HG02973 (cell line): Measurements from ENCODE around the gene FBLN1.
"Not testable (repeated sequence)": the region's sequence is repeated elsewhere in the genome, so short reads cannot be mapped to it uniquely, and the experiment has no call there.

Experiments
- ATAC-seq: cut with Tn5 transposase; IDR thresholded peaks from one replicate; pipeline ENCODE4 v1.9.1; 2021; ENCODE audit warnings: moderate library complexity; ENCODE audit not compliant: unreplicated experiment

Gene FBLN1

GRCh38 chr22:45526768-45527360 lies 24.2 kb downstream of the FBLN1 start:
- ATAC-seq = no peak

- ATAC-seq = no peak
Observed at GRCh38 chr22:45527456-45527855, 24.8 kb downstream of the FBLN1 start.

DNA sequence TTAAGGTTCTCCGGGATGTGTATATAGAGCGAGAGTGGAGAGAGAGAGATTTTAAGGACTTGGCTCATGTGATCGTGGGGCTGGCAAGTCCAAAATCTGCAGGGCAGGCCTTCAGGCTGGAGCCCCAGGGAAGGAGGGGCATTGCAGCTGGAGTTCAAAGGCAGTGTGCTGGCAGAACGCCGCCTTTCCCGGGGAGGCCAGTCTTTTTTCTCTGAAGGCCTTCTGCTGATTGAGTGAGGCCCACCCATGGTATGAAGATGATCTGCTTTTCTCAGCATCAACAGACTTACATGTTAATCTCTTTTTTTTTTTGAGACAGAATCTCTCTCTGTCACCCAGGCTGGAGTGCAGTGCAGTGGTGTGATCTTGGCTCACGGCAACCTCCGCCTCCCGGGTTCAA lies 25.4 kb downstream of the FBLN1 start:
- no peak for ATAC-seq

GRCh38 chr22:45529105-45529504 lies 26.4 kb downstream of the FBLN1 start:
- no peak for ATAC-seq

DNA sequence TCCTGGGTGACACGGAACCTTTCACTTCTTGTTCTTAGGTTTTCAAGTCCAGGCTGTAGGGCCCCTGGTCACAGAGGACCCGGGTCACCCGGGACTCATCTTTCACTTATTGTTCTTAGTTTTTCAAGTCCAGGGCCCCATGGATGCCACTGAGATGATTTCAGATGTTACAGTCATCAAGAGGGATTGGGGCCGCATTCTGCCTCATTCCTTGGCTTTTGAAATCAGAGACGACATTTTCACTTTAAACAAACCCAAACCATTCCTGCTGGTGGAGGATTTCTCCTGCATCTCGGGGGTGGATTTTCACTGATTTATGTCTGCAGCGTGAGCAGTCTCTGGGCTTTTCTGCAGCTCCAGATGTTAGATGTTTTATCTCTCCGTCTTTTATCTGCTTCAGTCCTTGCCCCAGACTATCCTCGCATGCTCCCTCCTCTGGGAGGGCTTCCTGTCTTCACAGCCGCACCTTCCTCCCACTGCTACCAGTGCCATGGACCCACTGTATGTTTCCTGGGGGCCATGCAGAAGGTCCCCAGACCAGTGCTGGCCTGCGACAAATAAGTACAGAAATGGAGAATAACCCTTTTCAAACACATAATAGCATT lies 27.4 kb downstream of the FBLN1 start:
- ATAC-seq = no peak

DNA sequence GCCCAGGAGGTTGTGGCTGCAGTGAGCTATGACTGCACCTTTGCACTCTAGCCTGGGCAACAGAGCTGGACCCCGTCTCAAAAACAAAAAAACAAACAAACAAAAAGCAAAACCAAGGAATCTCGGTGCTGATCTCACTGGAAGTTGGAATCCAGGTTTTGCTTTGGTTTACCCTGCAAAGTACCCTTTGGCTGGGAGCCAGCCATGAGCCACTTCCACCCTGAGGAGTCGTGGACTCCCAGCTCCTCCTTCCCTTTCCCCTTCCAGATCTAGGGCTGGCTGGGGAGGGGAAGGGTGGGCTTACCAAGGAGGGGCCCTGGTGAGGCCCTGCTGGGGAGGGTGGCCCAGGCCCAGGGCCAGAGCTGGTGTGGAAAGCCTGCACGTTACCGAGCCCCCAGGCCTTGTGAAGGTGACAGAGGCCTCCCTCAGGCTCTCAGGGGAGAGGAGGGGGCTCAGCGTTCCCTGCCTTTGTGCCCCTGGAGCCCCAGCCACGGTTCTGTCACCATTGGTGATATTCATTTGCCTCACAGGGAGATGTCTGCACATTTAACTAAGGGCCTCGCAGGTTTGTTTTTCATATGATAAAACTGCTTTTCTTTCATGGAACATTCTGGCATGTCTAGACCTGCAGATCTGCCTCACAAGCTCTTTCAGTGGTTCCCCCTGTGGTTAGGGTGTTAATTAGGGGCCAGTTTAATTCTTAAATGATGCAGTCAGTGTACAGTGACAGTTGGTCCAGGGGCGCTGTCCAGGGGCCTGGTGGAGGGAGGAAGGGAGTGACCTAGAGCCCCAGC lies 29.0 kb downstream of the FBLN1 start:
- no peak for ATAC-seq

GRCh38 chr22:45532235-45532631 lies 29.6 kb downstream of the FBLN1 start:
- no peak for ATAC-seq

DNA sequence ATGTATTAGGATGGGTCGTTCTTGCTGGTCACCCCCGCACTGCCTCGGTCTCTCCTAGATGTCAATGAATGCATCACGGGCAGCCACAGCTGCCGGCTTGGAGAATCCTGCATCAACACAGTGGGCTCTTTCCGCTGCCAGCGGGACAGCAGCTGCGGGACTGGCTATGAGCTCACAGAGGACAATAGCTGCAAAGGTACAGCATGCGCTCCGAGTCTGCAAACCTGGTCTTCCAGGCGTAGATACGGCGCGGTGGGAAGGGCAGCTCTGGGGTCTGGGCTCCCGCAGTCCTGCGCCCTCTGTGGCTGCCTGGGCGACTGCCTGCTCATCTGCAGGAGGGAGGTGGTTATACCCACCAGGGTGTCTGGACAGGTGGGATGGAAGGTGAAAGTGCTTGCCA lies 31.0 kb downstream of the FBLN1 start:
- ATAC-seq = no peak

DNA sequence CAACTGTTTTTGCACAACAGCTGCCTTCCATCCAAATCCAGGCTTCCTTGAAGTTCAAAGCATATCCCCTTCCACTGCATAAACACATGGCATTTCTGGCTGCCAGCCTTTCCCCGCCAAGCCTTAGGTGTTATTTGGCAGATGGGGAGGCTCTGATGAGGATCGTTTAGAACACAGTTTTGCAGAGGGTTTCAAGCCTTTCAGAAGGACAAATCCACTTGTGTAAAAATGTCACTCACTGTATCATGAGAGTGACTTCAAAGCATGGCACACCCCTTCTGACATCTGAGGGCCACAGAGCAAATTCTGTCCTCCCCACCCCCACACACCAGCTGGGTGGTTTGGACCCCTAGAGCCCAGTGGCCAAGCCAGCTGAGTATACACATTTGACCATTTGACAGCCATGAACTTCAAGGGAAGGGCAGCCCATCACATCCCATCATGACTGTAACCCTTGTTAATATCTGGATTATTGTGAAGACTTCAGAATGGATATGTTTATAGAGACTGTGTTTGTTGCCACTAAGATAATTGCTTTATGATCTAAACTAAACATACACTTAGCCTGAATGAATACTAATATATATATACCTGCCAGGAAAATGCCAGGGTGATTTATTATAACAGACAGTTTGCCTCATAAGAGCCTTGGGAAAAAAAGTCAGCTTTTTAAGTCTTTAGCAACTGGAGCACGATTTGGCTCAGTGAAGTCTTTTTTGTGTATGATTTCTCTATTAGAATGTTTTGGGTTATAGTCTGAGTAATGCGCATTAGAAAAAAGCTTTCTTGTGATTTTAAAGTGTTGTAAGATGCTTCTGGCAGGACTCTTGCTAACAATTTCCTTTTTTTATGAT lies 31.9 kb downstream of the FBLN1 start:
- no peak for ATAC-seq

DNA sequence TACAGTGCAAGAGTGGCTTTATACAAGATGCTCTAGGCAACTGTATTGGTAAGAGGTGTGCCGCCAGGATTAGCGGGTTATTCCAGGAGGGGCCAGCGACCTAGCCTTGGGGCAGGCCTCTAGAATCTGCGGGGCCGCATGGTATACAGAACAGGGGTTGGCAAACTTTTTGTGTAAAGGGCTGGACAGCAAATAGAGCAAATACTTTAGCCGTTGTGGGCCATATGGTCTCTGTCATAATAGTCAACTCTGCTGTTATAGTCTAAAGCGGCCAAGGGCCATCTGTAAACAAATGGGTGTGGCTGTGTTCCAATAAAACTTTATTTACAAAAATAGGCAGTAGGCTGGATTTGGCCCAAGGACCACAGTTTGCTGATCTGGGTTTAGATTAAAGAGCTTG lies 32.6 kb downstream of the FBLN1 start:
- ATAC-seq = no peak

GRCh38 chr22:45535835-45536234 lies 33.2 kb downstream of the FBLN1 start:
- ATAC-seq = not testable (repeated sequence)

DNA sequence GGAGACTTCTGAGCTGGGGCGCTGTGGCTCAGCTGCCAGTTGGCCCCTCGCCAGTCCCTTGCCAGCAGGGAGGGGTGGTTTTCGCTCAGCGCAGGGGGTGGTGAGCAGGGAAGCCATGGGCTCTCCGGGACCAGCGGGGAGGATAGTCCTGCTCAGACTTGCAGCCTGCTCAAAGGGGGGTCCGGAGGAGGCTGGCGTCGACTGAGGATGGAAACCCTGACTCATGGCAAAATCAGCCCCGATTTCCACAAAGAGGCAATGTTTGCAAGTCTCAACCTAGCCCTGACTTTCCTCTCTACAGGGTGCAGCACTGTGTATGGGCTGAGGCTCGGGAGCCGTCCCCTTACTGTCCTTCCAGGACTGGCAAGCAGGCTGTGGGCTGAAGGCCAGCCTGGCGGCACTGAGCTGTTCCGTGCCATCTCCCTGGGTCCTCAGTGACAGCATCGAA lies 35.1 kb downstream of the FBLN1 start:
- no peak for ATAC-seq

GRCh38 chr22:45538281-45538680 lies 35.6 kb downstream of the FBLN1 start:
- no peak for ATAC-seq

- ATAC-seq = no peak
Observed at GRCh38 chr22:45540122-45540521, 37.4 kb downstream of the FBLN1 start.

- no peak for ATAC-seq
Observed at GRCh38 chr22:45541382-45541979, 38.8 kb downstream of the FBLN1 start.

GRCh38 chr22:45542001-45542520 lies 39.4 kb downstream of the FBLN1 start:
- ATAC-seq = no peak

- ATAC-seq = not testable (repeated sequence)
Observed at GRCh38 chr22:45542736-45543135, 40.1 kb downstream of the FBLN1 start.

GRCh38 chr22:45543243-45543642 lies 40.6 kb downstream of the FBLN1 start:
- no peak for ATAC-seq

DNA sequence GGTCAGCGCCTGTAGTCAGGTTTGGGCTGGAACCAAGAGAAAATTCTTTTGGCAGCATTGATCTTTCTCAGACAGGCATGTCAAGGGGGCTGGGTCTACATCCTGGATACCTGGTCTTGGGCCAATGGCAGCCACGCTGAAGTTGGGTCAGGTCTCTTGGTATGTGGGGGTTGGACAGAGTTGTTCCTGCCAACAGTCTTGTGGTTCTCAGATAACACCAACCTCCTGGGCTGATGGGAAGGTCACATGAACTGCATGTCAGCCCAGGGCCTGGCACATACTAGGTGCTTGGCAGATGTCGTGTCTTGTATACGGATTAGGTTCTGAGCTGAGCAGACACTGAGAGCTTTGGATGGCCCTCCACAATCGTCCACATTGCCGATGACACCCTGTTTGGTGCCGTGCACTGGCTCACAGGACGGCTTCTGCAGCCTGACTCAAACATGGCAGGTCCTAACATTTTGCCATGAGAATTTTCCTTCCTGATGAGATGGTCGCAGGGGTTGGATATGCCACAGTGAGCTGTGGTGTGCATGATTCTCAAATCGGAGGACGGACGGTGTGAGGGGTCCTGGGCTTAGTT lies 42.0 kb downstream of the FBLN1 start:
- no peak for ATAC-seq

DNA sequence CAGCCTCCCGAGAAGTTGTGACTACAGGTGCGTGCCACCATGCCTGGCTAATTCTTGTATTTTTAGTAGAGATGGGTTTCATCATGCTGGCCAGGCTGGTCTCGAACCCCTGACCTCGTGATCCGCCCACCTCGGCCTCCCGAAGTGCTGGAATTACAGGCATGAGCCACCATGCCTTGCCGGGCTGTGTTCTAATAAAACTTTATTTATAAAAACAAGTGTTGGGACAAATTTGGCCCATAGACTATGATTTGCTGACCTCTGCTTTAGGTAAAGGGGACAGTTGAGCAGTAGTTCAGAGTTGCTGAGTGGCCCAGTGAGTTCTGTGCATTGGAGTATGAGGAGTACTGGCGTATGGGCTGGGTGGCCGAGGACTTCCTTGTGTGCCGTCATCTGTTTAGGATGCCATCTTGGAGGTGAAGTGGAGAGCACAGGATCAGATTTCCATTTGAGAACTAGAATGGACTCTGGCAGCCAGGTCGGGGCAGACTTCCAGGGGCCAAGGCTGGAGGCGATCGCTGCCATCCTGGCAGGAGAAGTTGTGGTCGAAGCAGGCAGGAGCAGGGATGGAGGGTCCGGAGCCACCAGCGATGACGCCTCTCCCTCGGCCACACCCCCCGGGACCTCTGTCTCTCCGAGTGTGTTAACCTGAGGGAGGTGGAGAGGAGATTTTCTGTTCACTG lies 43.8 kb downstream of the FBLN1 start:
- no peak for ATAC-seq
